Naive B cell (primary cell): Measurements from ENCODE around the gene CDH26. TPM values are rescaled to one million over a fixed set of nuclear protein-coding genes. Genes with fewer than 3 reads are reported as not detected.
"Not testable (repeated sequence)": the region's sequence is repeated elsewhere in the genome, so short reads cannot be mapped to it uniquely, and the experiment has no call there.

Source experiments
- ATAC-seq, 2 donors: fragments of 150-1000 bp; cut with Tn5 transposase; 2 replicates each; pipeline ENCODE4 v1.10.0; 2021; ENCODE audit warnings: low read depth in 2 of 2, mild to moderate bottlenecking in 2 of 2, moderate library complexity in 2 of 2
- DNase-seq: peaks from one replicate; pipeline ENCODE4 v3.0.0; 2022
- H3K27ac Mint-ChIP-seq, 6 donors: one replicate each; pipeline ENCODE4 v1.8.0; 2020 to 2022; ENCODE audit warnings: mild to moderate bottlenecking in 6 of 6, mixed read lengths in 6 of 6, moderate library complexity in 5 of 6, inconsistent platforms in 2 of 6
- H3K27me3 Mint-ChIP-seq, 3 donors: one replicate each; pipeline ENCODE4 v1.8.0; 2021 to 2022; ENCODE audit warnings: mixed read lengths in 3 of 3, mild to moderate bottlenecking in 1 of 3
- H3K36me3 Mint-ChIP-seq, 2 donors: one replicate each; pipeline ENCODE4 v1.8.0; 2020 to 2022; ENCODE audit warnings: mixed read lengths in 2 of 2, inconsistent platforms in 1 of 2, mild to moderate bottlenecking in 1 of 2
- H3K4me1 Mint-ChIP-seq, 3 donors: one replicate each; pipeline ENCODE4 v1.8.0; 2020 to 2022; ENCODE audit warnings: mixed read lengths in 3 of 3, inconsistent platforms in 1 of 3, mild to moderate bottlenecking in 1 of 3, moderate library complexity in 1 of 3
- H3K4me3 Mint-ChIP-seq, 8 donors: one replicate each; pipeline ENCODE4 v1.8.0; 2020 to 2022; ENCODE audit warnings: mild to moderate bottlenecking in 8 of 8, mixed read lengths in 8 of 8, moderate library complexity in 8 of 8, inconsistent platforms in 2 of 8
- H3K9me3 Mint-ChIP-seq, 7 donors: one replicate each; pipeline ENCODE4 v1.8.0; 2020 to 2022; ENCODE audit warnings: mixed read lengths in 7 of 7, mild to moderate bottlenecking in 5 of 7, inconsistent platforms in 2 of 7, moderate library complexity in 1 of 7
- polyA plus RNA-seq, 6 donors: library from polyadenylated mRNA; unstranded; fragments of 300-500 nt; fragmentation: Illumina TruSeq; gene quantifications; one replicate each; pipeline ENCODE4 v1.2.3, GENCODE V29; 2021; ENCODE audit warnings: low read depth in 6 of 6

Gene CDH26
- polyA plus RNA-seq, 6 donors from 2014 or later: 0.15 TPM; not detected in 5

- Mint-ChIP-seq H3K9me3 (peaks cover 0 to 19% (median 10%) of the 10 kb centered on the region in 7 donors), H3K4me3 (peak overlapping the region in 1 of 8 donors; percentile 27), H3K27me3 (peaks cover 7 to 21% (median 14%) of the 10 kb centered on the region in 3 donors), H3K36me3 (peaks cover 5 to 14% of the 10 kb centered on the region in 2 donors), H3K27ac (peak overlapping the region in 1 of 6 donors; percentile 84), H3K4me1 (no peaks in the 10 kb centered on the region)
- ATAC-seq: no peak
- no peak for DNase-seq
These were observed 78.7 kb downstream of the CDH26 start for GRCh38 chr20:60036746-60037499.

GRCh38 chr20:60038400-60039008, 80.3 kb downstream of the CDH26 start:
- DNase-seq (no peak), ATAC-seq (no peak)
- H3K36me3 Mint-ChIP-seq: peaks cover 5 to 14% of the 10 kb centered on the region in 2 donors
- peaks cover 7 to 18% (median 14%) of the 10 kb centered on the region in 3 donors for H3K27me3 Mint-ChIP-seq
- peaks cover 0 to 19% (median 10%) of the 10 kb centered on the region in 7 donors for H3K9me3 Mint-ChIP-seq
- peak overlapping the region in 1 of 6 donors; percentile 69 for H3K27ac Mint-ChIP-seq
- H3K4me1 Mint-ChIP-seq: no peaks in the 10 kb centered on the region
- H3K4me3 Mint-ChIP-seq: peak overlapping the region in 1 of 8 donors; percentile 10

DNA sequence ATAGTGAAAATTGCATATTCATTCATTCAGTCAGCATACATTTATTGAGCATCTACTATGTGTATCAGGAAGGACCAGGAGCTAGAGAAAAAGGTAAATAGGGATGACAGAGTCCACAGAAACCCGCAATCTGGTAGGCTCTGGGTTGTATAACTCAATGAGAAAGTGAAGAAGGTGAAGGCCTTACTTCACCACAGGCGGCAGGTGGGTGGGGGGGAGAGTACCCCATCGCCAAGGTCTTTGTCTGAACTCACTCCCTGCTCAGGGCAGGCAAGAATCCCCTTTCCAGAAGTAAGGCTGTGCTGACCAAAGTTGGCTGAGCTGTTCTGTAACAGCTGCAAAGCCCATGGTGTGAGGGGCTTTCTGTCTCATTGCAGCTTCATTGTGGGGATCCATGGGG, 81.3 kb downstream of the CDH26 start:
- Mint-ChIP-seq H3K36me3 (peaks cover 5 to 14% of the 10 kb centered on the region in 2 donors), H3K9me3 (peaks cover 0 to 28% (median 10%) of the 10 kb centered on the region in 7 donors), H3K4me3 (no peak overlapping the region), H3K27ac (no peak overlapping the region), H3K4me1 (no peaks in the 10 kb centered on the region), H3K27me3 (peaks cover 10 to 17% (median 14%) of the 10 kb centered on the region in 3 donors)
- ATAC-seq (no peak), DNase-seq (no peak)

GRCh38 chr20:60040471-60041162, 82.4 kb downstream of the CDH26 start:
- no peak for DNase-seq
- Mint-ChIP-seq H3K4me3 (no peak overlapping the region), H3K4me1 (no peaks in the 10 kb centered on the region), H3K36me3 (peaks cover 5 to 14% of the 10 kb centered on the region in 2 donors), H3K27ac (no peak overlapping the region), H3K27me3 (peaks cover 10 to 17% (median 17%) of the 10 kb centered on the region in 3 donors), H3K9me3 (peaks cover 0 to 21% (median 6%) of the 10 kb centered on the region in 7 donors)
- ATAC-seq: no peak

GRCh38 chr20:60041436-60042165, 83.4 kb downstream of the CDH26 start:
- not testable (repeated sequence) for H3K27ac Mint-ChIP-seq, H3K4me3 Mint-ChIP-seq, H3K4me1 Mint-ChIP-seq, ATAC-seq, H3K36me3 Mint-ChIP-seq, DNase-seq
- peaks cover 0 to 11% (median under 1%) of the 10 kb centered on the region in 7 donors for H3K9me3 Mint-ChIP-seq
- peaks cover 10 to 22% (median 17%) of the 10 kb centered on the region in 3 donors for H3K27me3 Mint-ChIP-seq

- Mint-ChIP-seq H3K9me3 (peaks cover 0 to 9% (median 0%) of the 10 kb centered on the region in 7 donors), H3K27me3 (peaks cover 7 to 21% (median 17%) of the 10 kb centered on the region in 3 donors), H3K36me3 (peaks cover 0 to 3% of the 10 kb centered on the region in 2 donors), H3K4me1 (peaks cover 0 to 9% (median 0%) of the 10 kb centered on the region in 3 donors), H3K4me3 (no peak overlapping the region), H3K27ac (no peak overlapping the region)
- ATAC-seq (no peak), DNase-seq (no peak)
These were observed 85.2 kb downstream of the CDH26 start for GRCh38 chr20:60043435-60043834.

DNA sequence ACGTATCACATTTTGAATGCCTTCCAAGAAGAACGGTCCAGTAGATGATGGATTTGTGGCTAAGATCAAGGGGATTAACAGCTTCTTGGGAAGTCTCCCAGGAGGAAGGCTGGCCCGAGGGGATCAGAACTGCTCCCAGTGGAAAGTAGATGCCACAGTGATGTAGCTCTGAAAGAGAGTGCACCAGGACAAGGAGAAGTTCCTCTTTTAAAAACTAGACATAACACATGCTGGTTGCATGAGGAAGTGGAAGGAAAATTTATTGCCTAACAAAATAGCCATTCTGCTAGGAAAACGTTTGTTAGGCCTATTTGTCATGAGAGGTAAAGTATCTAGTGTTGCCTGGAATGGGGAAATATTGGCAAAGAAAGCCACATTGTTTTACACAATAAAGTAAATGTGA, 87.8 kb downstream of the CDH26 start:
- H3K27ac Mint-ChIP-seq: peak overlapping the region in 1 of 6 donors; percentile 33
- H3K9me3 Mint-ChIP-seq: peaks cover 0 to 9% (median 4%) of the 10 kb centered on the region in 7 donors
- ATAC-seq: no peak
- H3K4me3 Mint-ChIP-seq: no peak overlapping the region
- H3K27me3 Mint-ChIP-seq: peaks cover 3 to 17% (median 8%) of the 10 kb centered on the region in 3 donors
- no peak for DNase-seq
- H3K4me1 Mint-ChIP-seq: peaks cover 0 to 9% (median 0%) of the 10 kb centered on the region in 3 donors
- H3K36me3 Mint-ChIP-seq: no peaks in the 10 kb centered on the region

- ATAC-seq (no peak), DNase-seq (no peak)
- H3K4me3 Mint-ChIP-seq: no peak overlapping the region
- no peak overlapping the region for H3K27ac Mint-ChIP-seq
- peaks cover 0 to 9% (median 0%) of the 10 kb centered on the region in 3 donors for H3K4me1 Mint-ChIP-seq
- peaks cover 0 to 9% (median 4%) of the 10 kb centered on the region in 7 donors for H3K9me3 Mint-ChIP-seq
- no peaks in the 10 kb centered on the region for H3K36me3 Mint-ChIP-seq
- peaks cover 3 to 13% (median 8%) of the 10 kb centered on the region in 3 donors for H3K27me3 Mint-ChIP-seq
These were observed 88.2 kb downstream of the CDH26 start for GRCh38 chr20:60046436-60046835.

DNA sequence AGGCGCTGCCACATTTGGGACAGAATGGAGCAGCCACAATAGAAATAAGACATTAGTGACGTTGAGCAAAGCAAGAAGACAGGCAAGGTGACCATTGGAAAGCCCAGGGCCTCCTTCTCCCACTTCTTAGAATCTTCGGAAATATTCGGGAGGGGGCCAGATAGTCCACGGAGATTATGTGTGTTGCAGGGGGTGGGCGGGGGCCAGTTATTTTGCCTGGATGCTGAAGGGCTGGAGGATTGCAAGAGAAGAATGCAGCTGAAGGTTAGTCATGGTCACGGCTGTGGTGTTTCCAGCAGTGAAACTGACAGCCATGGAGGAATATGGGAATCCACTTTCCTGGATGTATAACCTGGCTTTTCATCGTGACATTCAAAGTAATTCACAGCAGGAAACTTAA, 88.6 kb downstream of the CDH26 start:
- Mint-ChIP-seq H3K27me3 (peaks cover 3 to 11% (median 10%) of the 10 kb centered on the region in 3 donors), H3K36me3 (no peaks in the 10 kb centered on the region), H3K9me3 (peaks cover 0 to 9% (median 4%) of the 10 kb centered on the region in 7 donors), H3K4me1 (peaks cover 0 to 9% (median 0%) of the 10 kb centered on the region in 3 donors), H3K27ac (no peak overlapping the region), H3K4me3 (no peak overlapping the region)
- DNase-seq: no peak
- no peak for ATAC-seq

- no peak overlapping the region for H3K27ac Mint-ChIP-seq
- H3K27me3 Mint-ChIP-seq: peaks cover under 1 to 26% (median 10%) of the 10 kb centered on the region in 3 donors
- H3K36me3 Mint-ChIP-seq: no peaks in the 10 kb centered on the region
- H3K9me3 Mint-ChIP-seq: peaks cover 0 to 6% (median 2%) of the 10 kb centered on the region in 7 donors
- DNase-seq (no peak), ATAC-seq (no peak)
- H3K4me3 Mint-ChIP-seq: no peak overlapping the region
- H3K4me1 Mint-ChIP-seq: peaks cover 0 to 9% (median 0%) of the 10 kb centered on the region in 3 donors
These were observed 90.7 kb downstream of the CDH26 start for GRCh38 chr20:60048634-60049521.

- ATAC-seq: no peak
- no peak overlapping the region for H3K4me3 Mint-ChIP-seq
- DNase-seq: no peak
These were observed 91.4 kb downstream of the CDH26 start for GRCh38 chr20:60049601-60050000.

More at GRCh38 chr20:60049601-60050000, 91.4 kb downstream of the CDH26 start:
- Mint-ChIP-seq H3K9me3 (peaks cover 0 to 4% (median 0%) of the 10 kb centered on the region in 7 donors), H3K27ac (peak overlapping the region in 1 of 6 donors; percentile 32), H3K27me3 (peaks cover 0 to 28% (median 10%) of the 10 kb centered on the region in 3 donors), H3K4me1 (peaks cover 0 to 9% (median under 1%) of the 10 kb centered on the region in 3 donors), H3K36me3 (no peaks in the 10 kb centered on the region)
